Endodermal cell (in vitro differentiated cells): Measurements from ENCODE around the gene AFF2. TPM values are rescaled to one million over a fixed set of nuclear protein-coding genes. Genes with fewer than 3 reads are reported as not detected.

ENCODE experiments used
- DNase-seq: peaks from one replicate; pipeline ENCODE4 v3.0.0-alpha.2; 2017
- H3K27ac ChIP-seq: 2 replicates; pipeline ENCODE4 v1.5.1; 2013; ENCODE audit warnings: mild to moderate bottlenecking, low read depth, low read length, moderate library complexity
- H3K27me3 ChIP-seq: 2 replicates; pipeline ENCODE4 v1.6.1; 2013; ENCODE audit warnings: mild to moderate bottlenecking, low read length, moderate library complexity; ENCODE audit not compliant: insufficient read depth, control insufficient read depth, poor library complexity, severe bottlenecking
- H3K36me3 ChIP-seq: 2 replicates; pipeline ENCODE4 v1.7.0; 2013; ENCODE audit warnings: mild to moderate bottlenecking, low read length, moderate library complexity; ENCODE audit not compliant: control insufficient read depth, insufficient read depth
- H3K4me1 ChIP-seq: one replicate; pipeline ENCODE4 v1.7.0; 2013; ENCODE audit warnings: low read length; ENCODE audit not compliant: control insufficient read depth, insufficient read depth
- H3K4me3 ChIP-seq: 2 replicates; pipeline ENCODE4 v1.5.1; 2013; ENCODE audit warnings: mild to moderate bottlenecking, low read length, moderate library complexity
- H3K9ac ChIP-seq: 2 replicates; pipeline ENCODE4 v1.6.1; 2013; ENCODE audit warnings: mild to moderate bottlenecking, low read length, moderate library complexity; ENCODE audit not compliant: poor library complexity, severe bottlenecking; ENCODE audit errors: extremely low read depth
- H3K9me3 ChIP-seq: 2 replicates; pipeline ENCODE4 v1.6.1; 2013; ENCODE audit warnings: mild to moderate bottlenecking, low read length, moderate library complexity; ENCODE audit not compliant: control insufficient read depth
- H3K27ac Mint-ChIP-seq: 2 replicates; pipeline ENCODE4 v1.8.0; 2020; ENCODE audit warnings: mixed read lengths
- H3K27me3 Mint-ChIP-seq: 2 replicates; pipeline ENCODE4 v1.8.0; 2021; ENCODE audit warnings: mild to moderate bottlenecking, mixed read lengths; ENCODE audit not compliant: insufficient read depth
- H3K36me3 Mint-ChIP-seq: 2 replicates; pipeline ENCODE4 v1.8.0; 2020; ENCODE audit warnings: low read depth, mixed read lengths
- H3K4me1 Mint-ChIP-seq: 2 replicates; pipeline ENCODE4 v1.8.0; 2020; ENCODE audit warnings: mixed read lengths
- H3K4me3 Mint-ChIP-seq: 2 replicates; pipeline ENCODE4 v1.8.0; 2020; ENCODE audit warnings: mild to moderate bottlenecking, moderate library complexity, mixed read lengths
- H3K9me3 Mint-ChIP-seq: 2 replicates; pipeline ENCODE4 v1.8.0; 2020; ENCODE audit warnings: mild to moderate bottlenecking, mixed read lengths
- CTCF ChIP-seq: fragments of 200-600 bp; sonication (generic); conservative IDR thresholded peaks from 2 replicates; pipeline ENCODE4 v1.5.0; 2021; ENCODE audit warnings: antibody characterized with exemption, mild to moderate bottlenecking
- WGBS, 2 experiments: methylation state at CpG; one replicate each; pipeline versions ENCODE4 v1.1.5 to v1.1.7; 2013; ENCODE audit warnings: missing lambda C conversion rate in 2 of 2, mixed read lengths in 1 of 2; ENCODE audit not compliant: insufficient coverage in 1 of 2, insufficient read length in 1 of 2; 5-methylcytosine and 5-hydroxymethylcytosine counted together
- total RNA-seq, 2 donors: library from RNA; stranded (reverse); fragmentation: NEBNext Ultra II Directional in 1 of 2; extraction: Animal tissue kit (Norgen Biotek cat#: 25700) in 1 of 2; gene quantifications; 2 replicates in 1 of 2; 3 replicates in 1 of 2; pipeline ENCODE4 v1.2.1, GENCODE V29; 2021

The AFF2 gene
- total RNA-seq, 2 donors from 2014 or later: 3.7 to 5.6 TPM

- Histone ChIP-seq H3K36me3 (no peaks in the 10 kb centered on the region), H3K4me3 (no peak overlapping the region), H3K9me3 (no peaks in the 10 kb centered on the region), H3K9ac (no peak overlapping the region), H3K4me1 (no peaks in the 10 kb centered on the region), H3K27ac (no peak overlapping the region), H3K27me3 (peaks cover 10% of the 10 kb centered on the region)
- Mint-ChIP-seq H3K36me3 (no peaks in the 10 kb centered on the region), H3K9me3 (peaks cover 32% of the 10 kb centered on the region), H3K27me3 (peaks cover 16% of the 10 kb centered on the region), H3K4me3 (no peak overlapping the region), H3K4me1 (peaks cover 7% of the 10 kb centered on the region), H3K27ac (no peak overlapping the region)
- no peak for TF ChIP-seq CTCF
- WGBS, 2 experiments: 88 to 93% methylated on average over 3 of the region's 7 CpGs
- DNase-seq: no peak
Observed at GRCh38 chrX:148871422-148872160, 371.2 kb downstream of the AFF2 start.

- H3K36me3 ChIP-seq: no peaks in the 10 kb centered on the region
- Mint-ChIP-seq H3K36me3 (no peaks in the 10 kb centered on the region), H3K9me3 (peaks cover 32% of the 10 kb centered on the region), H3K27me3 (peaks cover 14% of the 10 kb centered on the region), H3K27ac (no peak overlapping the region), H3K4me1 (peaks cover 7% of the 10 kb centered on the region), H3K4me3 (no peak overlapping the region)
- TF ChIP-seq CTCF: no peak
- H3K4me3 ChIP-seq: no peak overlapping the region
- no peak overlapping the region for H3K9ac ChIP-seq
- DNase-seq: no peak
- H3K4me1 ChIP-seq: no peaks in the 10 kb centered on the region
- no peaks in the 10 kb centered on the region for H3K9me3 ChIP-seq
- H3K27ac ChIP-seq: no peak overlapping the region
- H3K27me3 ChIP-seq: peaks cover 5% of the 10 kb centered on the region
- 60% methylated on average over 1 of the region's 1 CpG; no CpG with 5 or more reads in 1 of the 2 experiments for WGBS, 2 experiments
Observed at GRCh38 chrX:148872161-148872535, 371.7 kb downstream of the AFF2 start.

GRCh38 chrX:148872881-148873280, 372.5 kb downstream of the AFF2 start:
- DNase-seq: no peak
- Mint-ChIP-seq H3K9me3 (peaks cover 35% of the 10 kb centered on the region), H3K36me3 (no peaks in the 10 kb centered on the region), H3K4me3 (no peak overlapping the region), H3K4me1 (peaks cover 7% of the 10 kb centered on the region), H3K27me3 (peaks cover 8% of the 10 kb centered on the region), H3K27ac (no peak overlapping the region)
- Histone ChIP-seq H3K4me3 (no peak overlapping the region), H3K9ac (no peak overlapping the region), H3K4me1 (no peaks in the 10 kb centered on the region), H3K27me3 (no peaks in the 10 kb centered on the region), H3K27ac (no peak overlapping the region), H3K36me3 (no peaks in the 10 kb centered on the region), H3K9me3 (no peaks in the 10 kb centered on the region)
- TF ChIP-seq CTCF: no peak
- 48 to 100% methylated on average over 1 to 2 of the region's 4 CpGs for WGBS, 2 experiments
